EL (cell line): ENCODE results near the gene CYB561D2.
"Not testable (repeated sequence)": the region's sequence is repeated elsewhere in the genome, so short reads cannot be mapped to it uniquely, and the experiment has no call there.

Source experiments
- DNase-seq: peaks from one replicate; pipeline ENCODE4 v3.0.0-alpha.2; 2016

Gene CYB561D2, protein sequence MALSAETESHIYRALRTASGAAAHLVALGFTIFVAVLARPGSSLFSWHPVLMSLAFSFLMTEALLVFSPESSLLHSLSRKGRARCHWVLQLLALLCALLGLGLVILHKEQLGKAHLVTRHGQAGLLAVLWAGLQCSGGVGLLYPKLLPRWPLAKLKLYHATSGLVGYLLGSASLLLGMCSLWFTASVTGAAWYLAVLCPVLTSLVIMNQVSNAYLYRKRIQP

DNA sequence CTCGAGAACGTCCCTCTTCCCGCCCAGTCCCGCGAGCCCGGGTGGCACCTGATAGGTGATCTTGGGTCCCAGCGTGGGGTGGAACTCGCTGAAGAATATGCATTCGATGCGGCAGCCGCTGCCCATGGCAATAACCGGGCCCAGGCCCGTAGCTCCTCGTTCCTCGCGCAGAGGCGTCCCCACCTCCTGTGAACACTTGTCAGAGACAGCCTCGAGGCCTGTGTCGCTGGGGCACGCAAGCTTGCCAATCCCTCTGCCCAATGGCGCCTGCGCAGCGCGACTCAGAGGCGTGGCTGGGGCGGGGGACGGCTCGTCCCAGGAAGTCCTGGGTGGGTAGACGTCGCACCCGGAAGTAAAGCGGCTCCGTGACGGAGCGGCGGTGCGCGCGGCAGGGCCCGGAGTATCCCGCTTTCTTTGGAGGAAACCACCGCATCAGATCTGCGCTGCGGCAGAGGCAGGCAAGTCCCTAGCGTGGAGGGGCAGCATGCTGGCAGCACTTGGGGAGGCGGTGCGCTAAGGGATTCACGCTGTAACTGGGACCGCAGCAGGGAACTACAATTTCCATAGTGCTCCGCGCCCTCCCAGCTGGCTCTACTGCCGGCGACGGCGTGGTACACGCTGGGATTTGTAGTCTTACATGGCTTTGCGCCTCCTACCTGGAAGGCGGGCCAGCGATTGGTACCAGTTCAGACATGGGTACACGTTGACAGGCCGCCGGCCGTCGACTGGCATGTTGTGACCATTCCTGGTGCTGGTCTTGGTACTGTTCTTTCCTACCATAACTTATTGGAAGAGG is at the start of gene CYB561D2, which contains the start of gene NPRL2:
CYB561D2 (plus strand) TSS at position 336 of the 796 bp plus-strand sequence. CDS start 572 bp downstream, outside the sequence.
NPRL2 (minus strand) TSS at position 249 of the 796 bp plus-strand sequence; CDS start at position 126, 123 bp downstream.
- peak; percentile 94 for DNase-seq

DNA sequence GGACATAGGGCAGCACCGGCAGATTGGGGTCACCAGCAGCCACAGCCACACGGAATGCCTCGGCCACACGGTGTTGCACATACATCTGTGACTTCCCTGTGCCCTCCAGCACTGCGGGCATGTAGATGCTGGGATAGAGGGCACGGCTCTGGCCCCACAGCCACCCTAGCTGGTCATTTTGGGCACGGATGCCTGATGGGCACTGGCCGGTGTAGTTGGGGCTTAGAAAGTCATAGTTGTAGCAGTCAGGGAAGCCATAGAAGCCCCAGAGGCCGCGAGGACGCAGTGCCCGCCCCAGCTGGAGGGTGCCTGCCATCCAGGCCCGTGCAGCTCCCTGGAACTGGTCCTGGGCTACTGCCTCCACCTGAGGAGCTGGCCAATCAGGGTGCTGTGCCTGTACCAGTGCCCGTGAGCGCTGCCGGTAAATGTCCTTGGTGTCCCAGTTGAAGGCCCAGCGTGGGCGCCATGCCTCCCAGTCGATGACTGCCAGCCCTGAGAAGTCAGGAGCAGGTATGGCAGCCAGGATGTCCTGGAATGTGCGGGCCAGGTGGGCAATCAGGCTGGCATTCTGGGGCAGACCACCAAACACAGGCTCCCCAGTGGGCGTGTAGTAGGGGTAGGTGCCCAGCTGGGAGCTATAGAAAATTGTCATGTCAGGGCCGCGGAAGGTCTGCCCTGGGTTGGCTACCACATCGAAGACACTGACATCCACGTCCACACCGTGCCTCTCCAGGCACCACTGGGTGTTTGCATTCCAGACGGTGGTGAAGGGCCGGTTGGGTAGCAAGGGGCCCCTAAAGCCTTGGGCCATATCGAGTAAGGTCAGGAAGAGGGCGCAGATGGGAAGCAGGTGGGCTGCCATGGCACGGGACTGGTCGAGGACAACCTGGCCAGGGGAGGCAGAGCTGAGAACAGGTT is 48.3 kb upstream of the CYB561D2 start:
- DNase-seq: no peak

DNA sequence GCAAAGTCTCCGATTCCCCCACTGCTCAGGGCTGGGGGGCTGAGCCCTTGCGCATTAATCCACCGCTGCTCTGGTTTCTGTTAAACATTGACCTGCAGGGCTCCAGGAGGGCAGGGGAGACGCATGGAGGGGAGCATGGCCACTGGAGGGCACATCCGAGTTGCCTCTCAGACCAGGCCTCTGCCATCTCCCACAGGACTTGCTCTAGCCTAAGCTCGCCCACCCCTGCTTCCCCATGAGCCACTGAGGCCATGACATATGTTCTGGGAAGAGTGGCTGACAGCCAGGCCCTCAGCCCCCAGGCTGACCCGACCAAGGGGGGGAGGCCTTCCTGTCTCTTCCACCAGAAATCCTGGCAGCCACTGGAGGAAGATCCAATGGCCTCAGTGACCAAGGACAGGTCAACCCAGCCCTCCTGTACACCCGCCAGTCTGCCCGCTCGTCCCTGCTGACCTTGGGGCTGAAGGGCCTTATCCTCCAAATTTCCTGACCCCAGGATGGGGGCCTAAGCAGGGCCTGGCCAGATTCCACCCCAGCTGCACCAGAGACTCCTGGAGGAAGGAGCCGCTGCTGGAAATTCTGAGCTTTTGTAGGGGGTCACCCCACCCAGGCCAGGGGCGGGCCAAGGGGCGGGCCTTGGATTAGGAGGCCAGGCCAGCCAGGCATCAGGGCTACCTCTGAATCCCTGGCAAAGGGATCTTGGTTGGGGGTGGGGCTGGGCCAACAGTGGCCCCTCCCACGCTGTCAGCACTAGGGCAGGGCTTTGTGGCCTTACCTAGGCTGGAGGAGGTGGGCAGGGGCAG is 47.4 kb upstream of the CYB561D2 start, which contains the start of gene HYAL1:
HYAL1 (minus strand) TSS at position 562 of the 803 bp plus-strand sequence. CDS start 618 bp downstream, outside the sequence.
- DNase-seq: no peak

DNA sequence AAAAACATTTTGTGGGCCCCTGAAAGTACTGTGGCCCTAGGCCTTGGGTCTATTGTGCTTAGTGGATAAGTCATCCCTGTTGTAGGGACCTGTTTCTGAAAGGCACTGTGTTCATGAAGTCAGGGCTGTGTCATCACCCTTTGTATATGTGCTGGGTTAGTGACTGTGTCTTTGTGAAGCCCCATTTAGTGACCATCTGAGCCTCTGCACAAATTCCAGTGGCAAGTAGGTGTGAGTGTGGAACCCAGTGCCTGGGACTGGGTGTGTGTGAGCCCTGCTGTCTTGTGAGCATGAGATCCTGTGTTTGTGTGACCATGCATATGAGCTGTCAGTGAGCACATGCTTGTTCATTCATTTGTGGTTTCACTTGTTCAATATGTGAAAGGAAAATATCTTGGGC is 46.1 kb upstream of the CYB561D2 start:
- no peak for DNase-seq

DNA sequence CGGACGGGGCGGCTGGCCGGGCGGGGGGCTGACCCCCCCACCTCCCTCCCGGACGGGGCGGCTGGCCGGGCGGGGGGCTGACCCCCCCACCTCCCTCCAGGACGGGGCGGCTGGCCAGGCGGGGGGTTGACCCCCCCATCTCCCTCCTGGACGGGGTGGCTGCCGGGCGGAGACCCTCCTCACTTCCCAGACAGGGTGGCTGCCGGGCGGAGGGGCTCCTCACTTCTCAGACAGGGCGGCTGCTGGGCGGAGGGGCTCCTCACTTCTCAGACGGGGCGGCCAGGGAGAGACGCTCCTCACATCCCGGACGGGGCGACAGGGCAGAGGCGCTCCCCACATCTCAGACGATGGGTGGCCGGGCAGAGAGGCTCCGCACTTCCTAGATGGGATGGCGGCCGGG is 38.6 kb upstream of the CYB561D2 start:
- DNase-seq: not testable (repeated sequence)

DNA sequence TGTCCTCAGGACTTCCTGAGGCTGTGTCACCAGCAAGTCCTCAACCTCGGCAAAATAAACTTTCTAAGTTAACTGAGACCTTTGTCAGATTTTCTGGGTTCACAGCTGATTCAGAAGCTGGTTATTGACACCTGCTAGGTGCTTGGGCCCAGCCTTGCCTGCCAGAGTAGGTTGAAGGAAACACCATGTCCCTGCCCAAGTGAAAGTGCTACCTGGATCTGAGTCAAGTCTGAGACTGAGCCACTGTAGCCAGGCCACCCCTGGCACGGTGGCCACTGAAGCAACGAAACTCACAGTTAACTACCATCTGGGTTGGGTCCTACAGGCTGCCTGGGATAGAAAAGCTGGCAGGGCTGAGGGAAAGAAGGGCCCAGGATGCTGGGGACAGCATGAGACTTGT is 36.3 kb upstream of the CYB561D2 start:
- DNase-seq: no peak

DNA sequence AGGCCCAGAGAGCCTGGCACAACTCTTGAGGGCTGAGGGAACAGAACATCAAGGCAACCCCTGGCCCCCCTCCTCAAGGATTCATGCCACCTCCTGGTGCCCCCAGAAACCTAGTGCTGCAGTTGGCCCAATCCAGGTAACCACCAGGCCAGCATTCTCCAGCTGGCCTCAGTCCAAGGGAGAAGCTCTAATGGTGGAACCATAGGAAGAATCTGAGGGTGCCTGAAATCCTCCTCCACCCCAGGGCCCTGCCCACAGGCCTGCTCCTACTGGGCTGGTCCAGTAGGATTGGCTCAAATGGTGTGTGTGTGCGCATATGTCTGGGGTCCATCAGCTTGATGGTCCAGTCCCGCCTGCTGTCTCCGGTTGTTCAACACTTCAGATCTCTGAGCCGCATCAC is 35.8 kb upstream of the CYB561D2 start:
- no peak for DNase-seq

DNA sequence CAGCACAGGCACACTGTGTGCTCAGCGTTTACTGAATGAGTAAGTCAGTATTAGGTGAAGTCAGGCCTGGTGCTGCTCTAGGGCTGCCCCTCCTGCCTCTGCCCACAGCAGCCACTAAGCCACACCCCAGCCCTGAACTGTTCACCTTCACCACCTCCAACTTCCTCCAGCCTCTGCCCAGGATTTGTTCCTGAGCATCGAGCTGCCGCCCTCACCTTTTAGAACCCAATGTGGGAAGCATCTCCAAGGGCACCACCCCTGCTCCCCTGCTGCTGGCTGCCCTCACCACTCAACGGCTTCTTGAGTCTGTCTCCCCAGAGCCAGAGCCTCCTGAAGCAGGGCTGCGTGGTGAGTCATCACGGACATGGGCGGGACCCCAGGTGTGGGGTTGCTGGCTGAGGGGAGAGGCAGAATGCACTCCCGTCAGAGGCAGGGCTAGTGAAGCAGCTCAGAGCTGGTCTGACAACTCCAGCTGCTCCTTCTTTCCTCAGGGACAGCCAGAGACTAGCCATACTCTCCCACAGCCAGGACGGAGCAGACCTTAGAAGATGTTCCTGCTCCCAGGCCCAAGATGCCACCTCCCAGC is 33.9 kb upstream of the CYB561D2 start:
- DNase-seq: no peak

DNA sequence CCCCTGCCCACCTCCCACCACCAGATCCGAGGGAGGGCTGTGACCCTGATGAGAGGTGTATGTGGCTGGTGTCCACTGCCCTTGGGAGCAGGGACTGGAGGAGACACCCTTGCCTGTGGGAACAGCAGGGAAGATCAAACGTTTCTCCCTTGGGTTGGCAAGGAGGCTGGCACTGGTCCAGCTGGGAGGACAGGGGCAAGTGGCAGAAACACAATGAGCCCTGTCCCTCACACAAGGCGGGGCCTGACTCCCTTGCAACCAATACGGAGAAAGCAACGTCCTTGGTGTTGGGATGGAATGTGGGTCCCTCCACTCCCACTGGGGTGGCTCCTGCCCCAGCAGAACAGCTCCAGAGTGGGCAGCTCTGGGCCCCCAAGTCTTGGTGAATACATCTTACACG is 33.4 kb upstream of the CYB561D2 start:
- no peak for DNase-seq

DNA sequence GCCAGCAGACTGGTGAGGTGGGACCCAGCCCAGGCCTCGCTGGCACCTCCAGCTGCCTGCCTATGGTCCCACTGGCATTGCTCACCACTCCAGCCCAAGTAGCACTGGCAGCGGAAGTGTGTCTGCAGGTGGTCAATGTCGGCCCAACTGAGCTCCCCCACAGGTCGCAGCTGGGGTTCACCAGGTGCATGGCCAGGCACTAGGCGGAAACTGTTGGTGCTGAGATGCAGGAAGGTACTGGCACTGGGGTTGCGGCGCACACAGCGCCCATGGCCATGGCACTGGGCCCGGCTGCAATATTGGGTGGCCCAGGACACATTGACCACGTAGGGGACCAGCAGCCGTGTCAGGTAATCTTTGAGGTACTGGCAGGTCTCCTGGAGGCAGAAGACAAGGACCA is 32.5 kb upstream of the CYB561D2 start:
- no peak for DNase-seq

DNA sequence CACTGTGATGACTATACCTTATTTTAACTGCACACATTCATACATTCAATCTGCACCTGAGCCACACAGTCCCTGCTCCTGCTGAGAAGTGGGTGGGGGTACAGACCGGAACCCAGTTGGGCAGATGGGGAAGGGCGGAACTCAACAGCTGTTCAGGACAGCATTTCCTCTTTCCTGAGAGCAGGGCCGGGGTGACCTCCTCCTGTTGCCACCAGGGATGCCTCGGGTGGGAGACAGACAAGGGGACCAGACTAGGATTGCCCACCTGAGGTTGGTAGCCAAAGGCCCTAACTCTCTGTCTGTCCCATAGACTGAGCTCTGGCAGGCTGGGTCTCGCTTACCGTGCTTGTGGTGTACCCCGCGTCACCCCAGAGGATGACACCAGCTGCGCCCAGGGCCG is 32.0 kb upstream of the CYB561D2 start:
- DNase-seq: no peak

DNA sequence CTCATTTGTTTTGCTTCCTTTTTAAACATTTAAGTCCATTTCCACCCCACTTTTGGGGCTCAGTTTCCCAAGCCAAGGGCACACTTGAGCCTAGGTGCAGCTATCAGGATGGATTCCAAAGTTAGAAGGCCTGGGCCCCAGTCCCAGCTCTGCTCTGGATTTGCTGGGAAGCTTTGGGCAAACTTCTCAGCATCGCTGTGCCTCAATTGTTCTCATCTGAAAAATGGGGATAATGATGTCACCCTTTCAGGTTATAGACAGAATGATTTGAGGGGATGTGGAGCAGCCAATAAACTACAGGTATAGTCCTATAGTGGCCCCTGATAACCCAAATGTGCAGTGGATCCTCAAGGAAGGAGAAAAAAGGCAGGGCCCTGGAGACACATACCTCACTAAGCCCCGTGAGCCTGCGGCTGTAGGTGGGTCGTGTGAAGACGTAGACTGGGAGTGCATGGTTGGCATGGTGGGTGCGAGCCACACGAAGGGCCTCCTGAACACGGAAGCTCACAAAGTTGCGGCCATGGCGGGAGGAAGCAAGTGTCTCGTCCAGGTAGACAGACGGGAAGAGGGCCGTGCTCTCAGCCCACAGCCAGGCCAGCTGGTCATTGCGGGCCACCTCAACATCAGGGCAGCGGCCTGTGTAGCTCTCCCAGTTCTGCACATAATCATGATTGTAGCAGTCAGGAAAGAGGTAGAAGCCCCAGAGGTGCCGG is 31.3 kb upstream of the CYB561D2 start:
- no peak for DNase-seq

DNA sequence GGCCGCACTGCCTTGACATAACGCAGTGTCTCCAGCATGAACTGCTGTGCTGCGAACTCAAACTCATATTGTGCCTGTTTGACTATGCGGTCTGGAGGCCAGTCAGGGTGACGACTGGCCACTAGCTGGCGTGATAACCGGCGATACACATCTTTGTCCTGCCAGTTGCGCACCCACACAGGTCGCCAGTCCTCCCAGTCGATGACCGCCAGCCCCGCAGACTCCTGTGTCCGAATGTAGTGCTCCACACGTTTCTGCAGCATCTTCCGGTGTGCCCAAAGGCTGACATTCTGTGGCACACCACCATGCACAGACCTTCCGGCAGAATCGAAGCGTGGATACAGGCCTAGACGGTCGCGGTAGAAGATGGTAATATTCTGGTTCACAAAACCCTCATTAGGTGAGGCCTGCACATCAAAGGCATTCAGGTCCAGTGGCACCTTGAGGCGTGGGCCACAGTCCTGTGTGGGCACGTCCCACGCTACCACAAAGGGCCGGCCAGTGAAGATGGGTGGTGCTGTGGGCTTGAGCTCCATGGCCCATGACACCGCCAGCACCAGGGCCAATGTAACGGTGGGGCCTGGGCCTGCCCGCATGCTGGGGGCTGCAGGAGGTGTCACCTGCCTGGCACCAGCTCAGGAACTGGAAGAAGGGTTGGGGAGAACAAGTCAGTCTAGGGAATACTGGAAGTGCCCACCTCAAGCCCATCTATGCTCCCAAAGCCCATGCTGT is 30.6 kb upstream of the CYB561D2 start:
- no peak for DNase-seq

DNA sequence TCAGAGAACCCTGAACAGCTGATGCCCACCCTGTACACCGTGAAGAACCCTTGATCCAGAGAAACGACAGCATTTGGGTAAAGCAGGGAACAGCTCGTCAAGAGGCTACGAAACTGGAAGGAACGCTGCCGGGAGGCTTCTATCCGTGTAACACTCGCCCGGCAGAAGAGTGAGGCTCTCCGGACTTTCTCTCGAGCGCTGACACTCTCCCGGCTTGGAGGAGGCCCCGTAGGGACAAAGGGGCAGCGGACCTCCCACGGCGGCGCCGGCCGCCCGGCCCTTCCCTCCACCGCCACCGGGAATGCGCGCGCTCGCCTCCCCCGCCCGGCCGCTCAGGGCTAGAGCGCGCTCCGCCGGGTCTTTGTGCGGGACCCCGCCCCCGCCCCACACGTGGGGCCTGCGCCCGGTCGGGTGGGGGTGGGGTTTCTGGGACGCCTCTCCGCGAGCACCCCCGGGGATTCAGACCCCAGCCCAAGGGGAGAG is 29.8 kb upstream of the CYB561D2 start:
- peak; percentile 70 for DNase-seq

DNA sequence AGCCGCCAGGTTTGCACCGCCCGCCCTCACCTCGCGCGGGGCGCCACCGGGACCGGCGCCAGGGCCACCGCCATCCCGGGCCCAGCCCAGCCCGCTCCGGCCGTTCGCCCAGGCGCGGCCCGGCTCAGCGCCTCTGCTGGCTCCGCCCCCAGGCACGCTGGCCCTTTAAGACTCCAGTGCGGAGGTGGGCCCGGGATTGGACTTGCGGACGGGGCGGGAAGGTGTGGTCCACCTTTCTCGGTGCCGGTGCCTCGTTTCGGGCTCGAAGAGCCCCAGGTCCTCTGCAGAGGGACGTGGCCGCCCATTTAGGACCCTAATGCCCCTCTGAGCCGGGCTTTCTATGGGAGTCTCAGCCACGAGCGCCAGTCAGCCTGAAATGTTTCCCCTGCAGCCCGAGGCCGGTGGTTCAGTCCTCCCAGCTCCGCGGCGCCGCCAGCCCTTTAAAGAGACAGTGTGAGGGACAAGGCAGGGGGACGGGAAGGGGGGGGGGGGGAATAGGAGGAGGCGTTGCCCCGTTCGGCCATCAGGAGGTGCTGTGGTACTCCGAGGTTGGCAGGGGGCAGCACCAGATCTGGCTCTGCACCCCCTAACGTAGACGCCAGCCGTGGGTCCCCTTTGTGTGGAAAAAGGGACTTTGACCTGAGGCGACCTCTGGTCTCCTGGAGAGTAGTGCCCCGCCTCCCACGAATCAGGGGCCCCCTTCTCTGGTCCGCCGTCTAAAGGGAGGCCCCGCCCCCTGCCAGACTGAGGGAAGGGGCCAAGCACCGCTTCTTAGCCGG is 29.1 kb upstream of the CYB561D2 start:
- DNase-seq: peak; percentile 88

DNA sequence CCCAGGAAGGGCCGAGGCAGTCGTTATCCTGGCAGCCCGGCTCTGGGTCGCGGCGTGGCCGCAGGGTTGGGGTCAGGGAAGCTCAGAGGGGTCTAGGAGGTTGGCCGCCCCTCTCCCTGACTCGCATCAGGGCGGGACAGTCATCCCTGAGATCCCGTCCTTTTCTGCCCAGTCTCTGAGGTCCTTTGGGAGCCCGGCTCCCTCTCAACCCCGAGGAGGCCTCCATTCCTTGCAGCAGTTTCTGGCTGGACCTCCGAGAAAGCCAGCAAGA is 28.6 kb upstream of the CYB561D2 start:
- no peak for DNase-seq

DNA sequence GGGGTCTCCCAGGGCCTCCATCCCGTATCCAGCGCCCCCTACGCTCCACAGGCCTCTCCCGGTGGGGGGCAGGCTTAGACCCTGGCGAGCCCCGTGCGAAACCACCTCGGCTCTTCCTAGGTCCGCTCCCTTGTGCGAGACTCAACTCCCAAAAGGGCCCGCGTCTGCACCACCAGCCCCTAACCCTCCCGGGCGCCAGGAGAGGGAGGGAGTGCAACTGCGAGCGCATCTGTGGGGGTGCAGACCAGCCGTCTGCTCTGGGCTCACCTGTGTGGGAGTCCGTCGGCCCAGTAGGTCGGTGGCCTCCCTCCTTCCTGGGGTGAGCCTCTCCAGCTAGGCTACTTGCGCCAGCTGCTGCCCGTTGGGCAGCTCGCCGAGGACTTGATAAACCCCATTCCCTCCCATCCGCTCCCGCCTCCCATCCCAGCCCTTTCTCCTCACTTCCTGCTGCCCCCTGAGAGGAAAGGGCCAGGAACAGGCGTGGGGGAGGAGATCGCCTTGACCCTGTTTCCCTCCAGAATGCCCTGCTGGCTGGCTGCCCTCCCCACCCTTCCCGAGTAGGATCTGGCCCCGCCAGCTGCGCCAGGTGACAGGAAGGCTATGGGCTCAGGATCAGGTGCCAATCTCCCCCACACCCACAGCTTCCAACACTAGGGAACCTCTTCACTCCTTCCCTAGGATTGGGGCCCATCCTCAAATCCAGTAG is 28.1 kb upstream of the CYB561D2 start, which contains the start of gene HYAL2:
HYAL2 (minus strand) TSS at position 360 of the 706 bp plus-strand sequence. CDS start 2,256 bp downstream, outside the sequence.
- no peak for DNase-seq

DNA sequence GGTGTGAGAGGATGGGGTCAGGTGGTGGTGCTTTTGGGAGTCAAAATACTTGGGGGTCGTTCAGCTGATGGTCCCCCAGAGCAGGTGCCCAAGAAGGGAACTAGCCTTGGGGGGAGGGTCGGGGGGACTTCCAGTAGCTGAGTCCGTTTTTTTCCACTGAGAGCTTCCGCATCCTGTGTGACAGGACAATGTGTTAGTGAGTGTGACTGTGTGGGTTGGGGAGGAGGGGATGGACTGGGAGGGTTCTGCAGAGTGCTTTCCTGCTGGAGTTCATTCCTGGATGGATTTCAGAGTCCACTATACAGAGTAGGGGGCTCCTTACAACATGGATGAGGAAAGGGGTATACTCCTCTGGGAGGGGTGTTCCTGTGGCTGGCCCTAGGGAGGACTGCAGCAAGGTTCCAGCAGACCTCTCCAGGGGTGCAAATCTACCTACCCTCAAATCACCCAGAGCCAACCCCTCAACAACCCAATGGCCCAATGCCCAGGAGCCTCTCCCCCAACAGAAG is 27.5 kb upstream of the CYB561D2 start:
- no peak for DNase-seq
